Dermis blood vessel endothelial cell (primary cell): Measurements from ENCODE around the gene HCN3. TPM values are rescaled to one million over a fixed set of nuclear protein-coding genes. Genes with fewer than 3 reads are reported as not detected.
"Not testable (repeated sequence)": the region's sequence is repeated elsewhere in the genome, so short reads cannot be mapped to it uniquely, and the experiment has no call there.

Experiments used
- DNase-seq: peaks from one replicate; pipeline ENCODE4 v3.0.0; 2010
- total RNA-seq: library from RNA; depleted of rRNA; stranded (reverse); fragments of >200 nt; gene quantifications from 2 replicates; pipeline ENCODE4 v1.2.3, GENCODE V29; 2014

The HCN3 gene
- total RNA-seq, 1 donor from 2014 or later: 0.85 TPM

DNA sequence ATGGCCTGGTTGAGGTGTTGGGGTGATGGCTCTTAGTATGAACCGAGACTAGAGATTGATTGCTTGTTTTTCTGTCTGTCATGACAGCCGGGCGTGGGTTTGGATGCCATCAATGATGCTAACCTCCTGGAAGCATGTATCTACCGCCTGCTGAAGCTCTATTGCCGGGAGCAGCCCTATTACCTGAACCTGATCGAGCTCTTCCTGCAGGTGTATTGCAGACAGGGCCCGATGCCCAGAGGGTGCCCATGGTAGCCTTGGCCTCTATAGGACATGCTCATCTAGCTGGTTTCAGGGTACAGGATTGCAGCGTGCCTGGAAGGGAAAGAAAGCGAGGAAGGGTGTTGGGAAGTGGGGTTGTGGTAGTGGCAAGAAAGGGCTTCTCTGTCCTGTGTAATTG lies 40.8 kb downstream of the HCN3 start:
- DNase-seq: no peak

DNA sequence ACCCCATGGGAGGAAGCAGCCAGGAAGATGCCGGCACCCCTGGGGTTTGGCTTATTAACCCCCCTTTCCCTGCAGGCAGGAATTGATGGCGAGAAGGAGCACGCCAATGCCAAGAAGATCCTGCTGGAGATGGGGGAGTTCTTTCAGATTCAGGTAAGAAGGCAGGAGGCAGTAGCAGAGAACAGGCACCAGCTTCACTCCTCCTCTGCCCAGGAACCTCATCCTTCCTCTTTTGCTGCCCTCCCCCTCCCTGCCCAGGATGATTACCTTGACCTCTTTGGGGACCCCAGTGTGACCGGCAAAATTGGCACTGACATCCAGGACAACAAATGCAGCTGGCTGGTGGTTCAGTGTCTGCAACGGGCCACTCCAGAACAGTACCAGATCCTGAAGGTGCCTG lies 42.3 kb downstream of the HCN3 start:
- no peak for DNase-seq

GRCh38 chr1:155320252-155320651 lies 43.0 kb downstream of the HCN3 start:
- DNase-seq: no peak

DNA sequence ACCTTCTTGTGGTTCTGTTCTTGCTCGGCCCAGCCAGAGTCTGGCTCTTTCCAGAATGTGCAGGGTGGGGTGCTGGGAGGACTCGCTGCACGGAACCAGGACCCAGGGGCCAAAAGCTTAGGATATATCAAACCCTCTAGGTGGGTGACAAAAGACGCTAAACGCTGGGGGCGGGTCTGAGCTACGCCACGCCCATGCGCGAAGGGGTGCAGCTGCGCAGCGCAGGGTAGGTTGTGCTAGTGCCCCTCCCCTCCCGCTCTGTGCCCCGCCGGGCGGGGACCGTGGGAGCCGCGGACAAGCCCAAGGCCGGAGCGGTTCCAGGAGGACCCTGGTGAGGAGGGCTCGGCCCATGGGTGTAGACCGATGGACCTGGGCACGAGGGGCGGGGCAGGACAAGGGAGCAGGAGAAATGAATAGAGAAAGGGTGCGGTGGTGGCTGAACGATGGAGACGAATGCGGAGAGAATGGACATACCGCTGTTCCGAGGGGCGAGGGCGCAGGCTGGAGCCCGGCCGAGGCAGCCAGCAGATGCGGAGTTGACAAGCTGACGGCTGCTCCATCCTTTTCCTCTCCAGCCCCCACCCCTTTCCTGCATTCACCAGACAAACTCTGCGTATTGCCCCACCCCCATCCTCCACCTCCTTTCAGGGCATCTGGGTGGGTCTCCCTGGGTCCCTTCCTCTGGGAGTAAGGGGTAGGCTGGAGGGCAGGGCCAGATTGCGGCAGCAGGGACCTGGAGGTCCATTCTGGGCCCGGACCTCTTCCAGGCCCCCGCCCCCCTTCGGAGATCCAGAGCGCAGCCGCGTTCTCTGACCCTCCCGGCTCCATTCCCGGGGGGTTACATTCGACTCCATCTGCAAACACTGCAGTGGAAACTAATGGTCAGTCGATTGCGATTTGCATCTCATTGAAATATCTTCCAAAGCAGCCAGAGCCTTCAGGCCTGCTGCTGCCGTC lies 43.7 kb downstream of the HCN3 start, which contains the start of gene RUSC1:
RUSC1 (plus strand) TSS at position 234 of the 957 bp plus-strand sequence. CDS start 880 bp downstream, outside the sequence.
- peak; percentile 72 for DNase-seq

DNA sequence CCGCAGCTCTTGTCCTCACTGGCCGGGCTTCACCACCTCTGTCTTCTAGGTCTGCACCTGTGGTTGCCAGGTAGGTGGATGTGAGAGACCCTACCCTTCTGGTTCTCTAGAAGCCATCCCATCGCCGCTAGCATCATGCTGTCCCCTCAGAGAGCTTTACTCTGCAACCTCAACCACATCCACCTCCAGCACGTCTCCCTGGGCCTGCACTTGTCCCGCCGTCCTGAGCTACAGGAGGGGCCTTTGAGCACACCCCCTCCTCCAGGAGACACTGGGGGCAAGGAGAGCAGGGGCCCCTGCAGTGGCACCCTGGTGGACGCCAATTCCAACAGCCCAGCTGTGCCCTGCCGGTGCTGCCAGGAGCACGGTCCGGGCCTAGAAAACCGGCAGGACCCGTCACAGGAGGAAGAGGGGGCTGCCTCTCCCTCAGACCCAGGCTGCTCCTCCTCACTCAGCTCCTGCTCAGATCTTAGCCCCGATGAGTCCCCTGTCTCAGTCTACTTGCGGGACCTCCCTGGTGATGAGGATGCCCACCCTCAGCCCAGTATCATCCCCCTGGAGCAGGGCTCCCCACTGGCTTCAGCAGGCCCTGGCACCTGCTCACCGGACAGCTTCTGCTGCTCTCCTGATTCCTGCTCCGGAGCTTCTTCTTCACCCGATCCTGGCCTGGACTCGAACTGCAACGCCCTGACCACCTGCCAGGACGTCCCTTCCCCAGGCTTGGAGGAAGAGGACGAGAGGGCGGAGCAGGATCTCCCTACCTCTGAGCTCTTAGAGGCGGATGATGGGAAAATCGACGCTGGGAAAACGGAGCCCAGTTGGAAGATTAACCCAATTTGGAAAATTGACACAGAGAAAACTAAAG lies 44.6 kb downstream of the HCN3 start:
- peak; percentile 17 for DNase-seq

GRCh38 chr1:155322571-155322952 lies 45.3 kb downstream of the HCN3 start:
- peak; percentile 62 for DNase-seq

DNA sequence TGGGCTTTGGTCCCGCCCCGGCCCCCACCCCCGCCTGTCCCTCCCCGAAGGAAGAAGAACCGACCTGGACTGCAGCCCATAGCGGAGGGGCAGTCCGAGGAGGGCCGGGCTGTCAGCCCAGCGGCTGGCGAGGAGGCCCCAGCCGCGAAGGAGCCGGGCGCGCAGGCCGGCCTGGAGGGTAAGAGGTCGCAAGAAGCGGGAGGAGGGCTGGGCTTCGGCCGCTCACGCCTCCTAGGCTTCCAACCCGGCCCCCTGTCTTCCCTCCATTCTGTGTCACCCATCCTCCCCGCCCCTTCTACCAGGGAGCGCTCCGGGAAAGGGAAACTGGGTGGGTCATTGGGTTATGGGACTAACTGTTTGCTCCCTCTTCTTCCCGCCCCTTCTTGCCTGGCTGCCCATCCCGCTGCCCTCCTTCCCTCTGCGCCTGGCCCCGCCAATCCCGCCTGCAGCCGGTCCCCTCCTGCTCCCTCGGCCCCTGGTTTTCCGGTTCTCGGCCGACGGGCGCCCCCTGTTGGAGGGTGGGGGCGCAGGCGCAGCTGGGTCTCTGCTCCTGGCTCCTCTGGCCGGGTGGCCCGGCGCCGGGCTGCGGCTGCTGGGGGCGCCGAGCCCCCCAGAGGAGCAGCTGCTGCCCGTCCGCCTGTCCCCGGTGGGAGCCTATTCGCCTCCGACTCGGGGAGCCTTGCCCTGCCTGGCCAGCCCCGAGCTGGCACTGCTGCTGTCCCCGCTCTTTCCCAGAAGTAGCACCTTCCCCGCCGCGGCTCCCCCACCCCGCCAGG lies 45.9 kb downstream of the HCN3 start:
- DNase-seq: peak; percentile 91

- peak; percentile 92 for DNase-seq
These were observed 46.4 kb downstream of the HCN3 start for GRCh38 chr1:155323729-155324036.

- DNase-seq: peak; percentile 96
These were observed 46.9 kb downstream of the HCN3 start for GRCh38 chr1:155324037-155324716.

GRCh38 chr1:155324717-155325602 lies 47.7 kb downstream of the HCN3 start:
- DNase-seq: peak; percentile 69

DNA sequence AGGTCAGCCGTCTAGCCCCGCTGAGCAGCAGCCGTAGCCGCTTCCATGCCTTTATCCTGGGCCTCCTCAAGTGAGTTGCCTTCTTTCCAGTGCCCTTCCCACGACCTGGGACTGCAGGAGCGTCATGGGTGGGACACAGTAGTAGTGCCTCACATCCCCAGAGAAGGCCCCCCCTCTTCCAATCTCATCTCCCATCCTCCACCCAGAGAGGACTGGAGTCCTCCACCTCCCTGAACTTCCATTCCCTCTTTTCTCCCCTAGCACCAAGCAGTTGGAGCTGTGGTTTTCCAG lies 48.3 kb downstream of the HCN3 start:
- DNase-seq: no peak

GRCh38 chr1:155326020-155326526 lies 48.8 kb downstream of the HCN3 start:
- no peak for DNase-seq

GRCh38 chr1:155326631-155327037 lies 49.4 kb downstream of the HCN3 start:
- no peak for DNase-seq

DNA sequence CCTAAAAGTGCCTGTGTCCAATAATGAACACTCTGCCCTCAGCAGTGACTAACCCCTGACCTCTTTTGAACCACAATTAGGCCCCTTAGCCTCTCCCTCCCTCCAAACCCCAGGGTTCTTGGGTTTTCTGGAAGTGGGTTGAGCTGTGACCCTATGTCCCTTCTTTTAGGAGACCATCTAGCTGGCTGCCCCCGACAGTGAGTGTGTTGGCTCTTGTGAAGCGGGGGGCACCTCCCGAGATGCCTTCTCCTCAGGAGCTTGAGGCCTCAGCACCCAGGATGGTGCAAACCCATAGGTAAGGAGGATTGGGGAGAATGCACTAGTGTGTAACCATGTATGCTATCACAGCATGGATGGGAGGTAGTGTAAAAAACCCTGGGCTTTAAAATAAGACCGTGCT lies 50.7 kb downstream of the HCN3 start:
- DNase-seq: no peak

- not testable (repeated sequence) for DNase-seq
These were observed 51.6 kb downstream of the HCN3 start for GRCh38 chr1:155328856-155329255.

- no peak for DNase-seq
These were observed 52.8 kb downstream of the HCN3 start for GRCh38 chr1:155329980-155330598.

DNA sequence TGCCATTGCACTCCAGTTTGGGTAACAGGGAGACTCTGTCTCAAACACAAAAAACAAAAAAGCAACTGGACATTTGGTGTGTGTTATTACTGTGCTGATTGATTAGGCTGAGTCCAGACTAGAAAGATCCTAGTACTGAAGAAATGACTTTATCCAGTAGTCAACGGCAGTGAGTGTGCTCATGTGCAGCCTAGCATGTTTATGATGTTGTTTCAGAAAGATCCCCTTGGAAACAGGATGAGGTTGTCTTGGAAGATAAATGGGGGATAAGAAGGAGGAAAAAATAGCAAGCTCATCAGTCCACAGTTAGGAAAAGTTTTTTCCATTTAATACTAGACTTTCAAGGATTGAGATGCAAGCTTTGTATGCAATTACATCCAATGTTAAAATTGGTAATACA lies 57.7 kb downstream of the HCN3 start:
- DNase-seq: no peak
